Stomach (tissue), 4 donors: ENCODE results near the gene ELMO1.

Experiments
- EP300 ChIP-seq: sonication (generic); formaldehyde crosslinking; IDR thresholded peaks from one replicate; pipeline ENCODE4 v1.6.1; 2017; ENCODE audit warnings: antibody characterized with exemption
- TF ChIP-seq, protein P1 (sequence below), 7 experiments: fragments of 450-650 bp in 4 of 7; fragments of 200-600 bp in 3 of 7; sonication (generic) in 3 of 7; IDR thresholded peaks; one replicate each; pipeline ENCODE4 v1.5.1; 2016 to 2019; ENCODE audit warnings: antibody characterized with exemption in 7 of 7, control low read depth in 2 of 7, mild to moderate bottlenecking in 1 of 7

DNA sequence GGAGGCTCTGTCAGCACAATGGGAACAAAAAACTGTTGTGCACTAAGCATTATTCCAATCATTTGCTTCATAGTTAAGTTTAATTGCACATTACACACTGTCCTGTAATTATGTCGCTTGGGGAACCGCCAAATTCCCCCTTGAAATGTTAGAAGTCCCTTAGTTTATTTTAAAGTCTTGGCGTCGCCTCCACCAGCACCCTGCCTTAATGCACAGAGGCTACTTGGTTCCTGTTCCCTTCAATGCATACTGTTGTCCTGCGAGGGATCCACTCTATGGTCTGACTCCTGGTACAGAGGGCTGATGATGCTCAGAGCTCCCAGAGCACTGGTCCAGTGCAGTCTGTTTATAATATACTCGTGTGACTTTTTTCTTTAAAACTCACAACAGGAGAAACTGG, 330.7 kb downstream of the ELMO1 start:
- TF ChIP-seq EP300, result no peak
- TF ChIP-seq, protein P1, sequence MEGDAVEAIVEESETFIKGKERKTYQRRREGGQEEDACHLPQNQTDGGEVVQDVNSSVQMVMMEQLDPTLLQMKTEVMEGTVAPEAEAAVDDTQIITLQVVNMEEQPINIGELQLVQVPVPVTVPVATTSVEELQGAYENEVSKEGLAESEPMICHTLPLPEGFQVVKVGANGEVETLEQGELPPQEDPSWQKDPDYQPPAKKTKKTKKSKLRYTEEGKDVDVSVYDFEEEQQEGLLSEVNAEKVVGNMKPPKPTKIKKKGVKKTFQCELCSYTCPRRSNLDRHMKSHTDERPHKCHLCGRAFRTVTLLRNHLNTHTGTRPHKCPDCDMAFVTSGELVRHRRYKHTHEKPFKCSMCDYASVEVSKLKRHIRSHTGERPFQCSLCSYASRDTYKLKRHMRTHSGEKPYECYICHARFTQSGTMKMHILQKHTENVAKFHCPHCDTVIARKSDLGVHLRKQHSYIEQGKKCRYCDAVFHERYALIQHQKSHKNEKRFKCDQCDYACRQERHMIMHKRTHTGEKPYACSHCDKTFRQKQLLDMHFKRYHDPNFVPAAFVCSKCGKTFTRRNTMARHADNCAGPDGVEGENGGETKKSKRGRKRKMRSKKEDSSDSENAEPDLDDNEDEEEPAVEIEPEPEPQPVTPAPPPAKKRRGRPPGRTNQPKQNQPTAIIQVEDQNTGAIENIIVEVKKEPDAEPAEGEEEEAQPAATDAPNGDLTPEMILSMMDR (IDR thresholded peaks at IDR 0.05), result no peak
